Nephron progenitor cell (in vitro differentiated cells): ENCODE results near the gene IGSF3.

Experiments
- DNase-seq: peaks from one replicate; pipeline ENCODE4 v3.0.0; 2021
- H3K27ac Mint-ChIP-seq: 2 replicates; pipeline ENCODE4 v1.8.0; 2021; ENCODE audit warnings: mild to moderate bottlenecking, moderate library complexity, mixed read lengths
- H3K27me3 Mint-ChIP-seq: 2 replicates; pipeline ENCODE4 v1.8.0; 2021; ENCODE audit warnings: mild to moderate bottlenecking, low read depth, mixed read lengths; ENCODE audit not compliant: poor library complexity
- H3K36me3 Mint-ChIP-seq: 2 replicates; pipeline ENCODE4 v1.8.0; 2021; ENCODE audit warnings: low read depth, mixed read lengths
- H3K4me1 Mint-ChIP-seq: 2 replicates; pipeline ENCODE4 v1.8.0; 2021; ENCODE audit warnings: mixed read lengths
- H3K4me3 Mint-ChIP-seq: 2 replicates; pipeline ENCODE4 v1.8.0; 2021; ENCODE audit warnings: mild to moderate bottlenecking, moderate library complexity, mixed read lengths
- H3K9me3 Mint-ChIP-seq: 2 replicates; pipeline ENCODE4 v1.8.0; 2021; ENCODE audit warnings: mild to moderate bottlenecking, moderate library complexity, mixed read lengths
- CTCF ChIP-seq: fragments of 200-600 bp; sonication (generic); IDR thresholded peaks from 2 replicates; pipeline ENCODE4 v1.5.0; 2021; ENCODE audit warnings: antibody characterized with exemption

Gene IGSF3

DNA sequence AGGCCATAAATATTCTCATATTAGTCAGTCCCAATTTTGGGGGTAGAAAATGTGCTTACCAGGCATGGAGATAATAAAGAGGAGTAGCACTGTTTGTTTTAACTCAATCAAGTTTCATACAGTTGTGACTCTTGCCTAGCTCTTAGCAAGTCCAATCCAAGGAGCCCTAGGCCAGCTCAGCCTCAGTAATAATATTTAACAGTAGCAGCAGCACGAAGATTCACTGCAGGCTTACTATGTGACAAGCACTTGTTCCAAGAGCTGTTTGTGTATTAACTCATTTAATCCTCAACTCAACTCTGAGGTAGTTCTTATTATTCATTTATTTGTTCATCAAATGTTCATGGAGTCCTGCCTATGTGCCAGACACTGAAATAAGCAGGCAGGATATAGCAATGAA lies 109.0 kb downstream of the IGSF3 start:
- Mint-ChIP-seq H3K36me3 (peaks cover 14% of the 10 kb centered on the region), H3K27me3 (no peaks in the 10 kb centered on the region), H3K9me3 (peaks cover 14% of the 10 kb centered on the region), H3K4me3 (no peak overlapping the region), H3K27ac (no peak overlapping the region), H3K4me1 (peaks cover 6% of the 10 kb centered on the region)
- TF ChIP-seq CTCF, result no peak
- no peak for DNase-seq

- H3K36me3 Mint-ChIP-seq, result peaks cover 10% of the 10 kb centered on the region
- H3K27ac Mint-ChIP-seq, result no peak overlapping the region
- no peak for TF ChIP-seq CTCF
- no peaks in the 10 kb centered on the region for H3K27me3 Mint-ChIP-seq
- H3K4me1 Mint-ChIP-seq, result peaks cover 6% of the 10 kb centered on the region
- H3K9me3 Mint-ChIP-seq, result peaks cover 10% of the 10 kb centered on the region
- H3K4me3 Mint-ChIP-seq, result no peak overlapping the region
- no peak for DNase-seq
These were observed 109.4 kb downstream of the IGSF3 start for GRCh38 chr1:116558140-116558549.

- Mint-ChIP-seq H3K36me3 (peaks cover 3% of the 10 kb centered on the region), H3K4me3 (no peak overlapping the region), H3K9me3 (peaks cover 2% of the 10 kb centered on the region), H3K27ac (no peak overlapping the region), H3K27me3 (no peaks in the 10 kb centered on the region), H3K4me1 (peaks cover 6% of the 10 kb centered on the region)
- DNase-seq, result no peak
- TF ChIP-seq CTCF, result no peak
These were observed 110.1 kb downstream of the IGSF3 start for GRCh38 chr1:116557323-116557878.

GRCh38 chr1:116556289-116557006 lies 111.1 kb downstream of the IGSF3 start:
- TF ChIP-seq CTCF, result no peak
- DNase-seq, result no peak
- Mint-ChIP-seq H3K4me1 (peaks cover 6% of the 10 kb centered on the region), H3K27ac (no peak overlapping the region), H3K36me3 (no peaks in the 10 kb centered on the region), H3K4me3 (no peak overlapping the region), H3K27me3 (no peaks in the 10 kb centered on the region), H3K9me3 (no peaks in the 10 kb centered on the region)

GRCh38 chr1:116554924-116555323 lies 112.6 kb downstream of the IGSF3 start:
- Mint-ChIP-seq H3K27me3 (no peaks in the 10 kb centered on the region), H3K9me3 (no peaks in the 10 kb centered on the region), H3K36me3 (no peaks in the 10 kb centered on the region), H3K27ac (no peak overlapping the region), H3K4me1 (peaks cover 6% of the 10 kb centered on the region), H3K4me3 (no peak overlapping the region)
- no peak for TF ChIP-seq CTCF
- no peak for DNase-seq
